Activated naive CD4-positive, alpha-beta T cell treated with anti-CD3 and anti-CD28 coated beads, Interleukin-2, amount 50 U/mL, for 24 hours (primary cell): Measurements from ENCODE around the gene PAK1IP1.
A peak's percentile ranks its signal among the peaks of the same experiment; 100 is the strongest.
"Not testable (repeated sequence)": the region's sequence is repeated elsewhere in the genome, so short reads cannot be mapped to it uniquely, and the experiment has no call there.

Source experiments
- H3K27ac Mint-ChIP-seq: one replicate; pipeline ENCODE4 v1.8.0; 2021; ENCODE audit warnings: mild to moderate bottlenecking, mixed read lengths
- H3K27me3 Mint-ChIP-seq: one replicate; pipeline ENCODE4 v1.8.0; 2021; ENCODE audit warnings: mixed read lengths
- H3K36me3 Mint-ChIP-seq: one replicate; pipeline ENCODE4 v1.8.0; 2021; ENCODE audit warnings: mixed read lengths
- H3K4me1 Mint-ChIP-seq: one replicate; pipeline ENCODE4 v1.8.0; 2021; ENCODE audit warnings: mixed read lengths
- H3K4me3 Mint-ChIP-seq: one replicate; pipeline ENCODE4 v1.8.0; 2021; ENCODE audit warnings: mild to moderate bottlenecking, mixed read lengths
- H3K9me3 Mint-ChIP-seq: one replicate; pipeline ENCODE4 v1.8.0; 2021; ENCODE audit warnings: mixed read lengths

The PAK1IP1 gene

DNA sequence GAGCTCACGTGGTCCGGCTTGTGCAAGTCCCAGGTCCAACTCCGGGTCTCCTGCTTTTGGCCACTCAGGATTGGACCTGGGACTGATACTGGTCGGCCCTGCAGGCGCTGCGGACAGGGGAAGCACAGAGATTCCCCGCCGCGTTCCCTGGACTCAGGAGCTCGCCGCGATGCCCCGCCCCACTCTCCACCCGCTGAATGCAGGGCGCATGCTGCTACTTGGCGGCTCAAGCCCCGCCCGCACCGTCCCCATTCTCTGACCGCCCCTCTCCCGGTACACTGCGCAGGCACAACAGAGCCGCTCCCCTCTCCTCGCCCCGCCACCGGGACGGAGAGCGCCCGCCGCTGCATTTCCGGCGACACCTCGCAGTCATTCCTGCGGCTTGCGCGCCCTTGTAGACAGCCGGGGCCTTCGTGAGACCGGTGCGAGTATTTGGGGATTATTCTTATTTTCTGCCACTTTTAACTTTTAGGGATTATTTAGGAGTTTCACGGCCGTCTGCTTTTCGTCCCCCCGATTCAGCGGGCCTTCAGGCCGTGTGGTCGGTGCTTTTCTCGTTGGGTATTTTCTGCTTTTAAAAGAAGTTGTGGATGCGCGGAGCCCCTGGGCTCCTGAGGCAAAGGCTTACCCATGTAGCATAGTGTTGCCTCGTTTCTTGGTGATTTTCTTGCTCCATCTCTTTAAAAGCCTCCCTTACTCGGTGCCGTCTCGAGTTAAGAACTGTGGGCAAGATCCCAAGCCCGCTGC lies 28.2 kb downstream of the PAK1IP1 start, which contains the start of gene TMEM14C:
TSS of gene TMEM14C (plus strand) at position 251 of the 747 bp plus-strand sequence. CDS start 1,544 bp downstream, outside the sequence.
- Mint-ChIP-seq H3K36me3 (peaks cover 3% of the 10 kb centered on the region), H3K27me3 (no peaks in the 10 kb centered on the region), H3K4me1 (peaks cover 56% of the 10 kb centered on the region), H3K4me3 (peak within 1 kb of the TSS; percentile 96), H3K9me3 (no peaks in the 10 kb centered on the region), H3K27ac (peak within 1 kb of the TSS; percentile 95)

DNA sequence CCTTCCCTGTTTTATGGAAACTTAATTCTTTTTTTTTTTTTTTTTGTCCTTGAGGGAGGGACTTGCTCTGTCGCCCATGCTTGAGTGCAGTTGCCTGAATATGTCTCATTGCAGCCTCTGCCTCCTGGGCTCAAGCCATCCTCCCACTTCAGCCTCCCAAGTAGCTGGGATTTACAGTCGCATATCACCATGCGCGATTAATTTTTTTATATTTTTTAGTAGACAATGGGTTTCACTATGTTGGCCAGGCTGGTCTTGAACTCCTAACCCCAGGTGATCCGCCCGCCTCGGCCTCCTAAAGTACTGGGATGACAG lies 28.8 kb downstream of the PAK1IP1 start:
- peaks cover 4% of the 10 kb centered on the region for H3K36me3 Mint-ChIP-seq
- H3K4me3 Mint-ChIP-seq, result peak overlapping the region; percentile 96
- H3K4me1 Mint-ChIP-seq, result peaks cover 58% of the 10 kb centered on the region
- H3K27ac Mint-ChIP-seq, result peak overlapping the region; percentile 95
- H3K9me3 Mint-ChIP-seq, result no peaks in the 10 kb centered on the region
- H3K27me3 Mint-ChIP-seq, result no peaks in the 10 kb centered on the region

DNA sequence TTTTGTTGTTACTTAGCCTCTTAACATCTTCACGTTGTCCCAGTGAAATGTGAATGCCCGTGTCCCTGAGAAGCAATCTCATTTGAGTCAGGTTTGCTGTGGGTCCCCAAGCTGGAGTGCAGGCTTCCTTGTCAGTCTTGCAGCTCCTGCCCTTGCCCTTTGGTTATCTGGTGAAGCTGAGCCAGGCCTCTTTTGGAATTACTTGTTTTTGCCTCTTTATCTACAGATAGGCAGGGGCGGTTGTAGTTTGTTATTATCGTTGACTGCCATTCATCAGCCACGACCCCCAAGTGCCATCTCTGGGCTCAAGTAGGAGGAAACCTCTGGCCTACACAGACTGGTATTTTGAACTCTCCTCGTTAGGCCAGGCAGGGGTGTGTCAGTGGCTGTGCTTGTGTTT lies 30.3 kb downstream of the PAK1IP1 start:
- Mint-ChIP-seq H3K9me3 (no peaks in the 10 kb centered on the region), H3K4me3 (no peak overlapping the region), H3K4me1 (peaks cover 52% of the 10 kb centered on the region), H3K36me3 (peaks cover 5% of the 10 kb centered on the region), H3K27me3 (no peaks in the 10 kb centered on the region), H3K27ac (no peak overlapping the region)

DNA sequence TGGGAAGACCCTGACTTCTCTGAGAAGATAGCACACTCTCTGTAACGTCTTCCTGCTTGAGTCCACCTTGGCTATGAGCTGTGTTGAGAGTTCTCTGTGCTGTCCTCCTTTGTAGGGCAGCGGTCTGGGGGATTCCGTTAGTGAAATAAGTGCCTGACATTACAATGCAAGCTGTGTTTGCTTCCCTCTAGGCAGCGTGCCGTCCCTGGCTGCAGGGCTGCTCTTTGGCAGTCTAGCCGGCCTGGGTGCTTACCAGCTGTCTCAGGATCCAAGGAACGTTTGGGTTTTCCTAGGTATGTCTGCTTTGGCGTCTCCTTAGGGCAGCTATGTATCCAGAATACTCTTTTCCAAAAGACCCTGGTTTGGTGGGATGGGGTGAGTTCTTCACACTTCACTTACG lies 30.9 kb downstream of the PAK1IP1 start:
- no peak overlapping the region for H3K27ac Mint-ChIP-seq
- H3K36me3 Mint-ChIP-seq, result peaks cover 7% of the 10 kb centered on the region
- no peaks in the 10 kb centered on the region for H3K9me3 Mint-ChIP-seq
- H3K27me3 Mint-ChIP-seq, result no peaks in the 10 kb centered on the region
- H3K4me1 Mint-ChIP-seq, result peaks cover 52% of the 10 kb centered on the region
- no peak overlapping the region for H3K4me3 Mint-ChIP-seq

DNA sequence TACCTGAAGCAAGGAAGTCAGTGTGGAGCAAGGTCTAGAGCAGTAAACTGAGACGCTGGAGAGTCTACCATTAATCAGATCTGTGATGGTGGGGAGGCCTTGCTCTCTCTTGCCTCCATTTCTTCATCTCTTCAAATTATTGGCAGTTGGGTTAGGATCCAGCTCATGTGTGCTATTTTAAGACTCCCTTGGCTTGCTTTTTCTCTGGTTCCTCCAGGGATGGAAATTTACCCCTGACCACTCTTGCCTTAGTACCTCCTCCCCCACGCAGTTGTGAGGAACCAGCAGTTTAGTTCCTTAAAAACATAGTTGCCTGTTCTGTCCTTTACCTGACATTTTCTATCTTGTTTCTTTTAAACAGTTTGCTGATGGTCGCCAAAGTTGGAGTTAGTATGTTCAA lies 35.5 kb downstream of the PAK1IP1 start:
- H3K4me3 Mint-ChIP-seq, result no peak overlapping the region
- H3K4me1 Mint-ChIP-seq, result peaks cover 14% of the 10 kb centered on the region
- H3K27me3 Mint-ChIP-seq, result no peaks in the 10 kb centered on the region
- peaks cover 7% of the 10 kb centered on the region for H3K36me3 Mint-ChIP-seq
- no peaks in the 10 kb centered on the region for H3K9me3 Mint-ChIP-seq
- H3K27ac Mint-ChIP-seq, result no peak overlapping the region

DNA sequence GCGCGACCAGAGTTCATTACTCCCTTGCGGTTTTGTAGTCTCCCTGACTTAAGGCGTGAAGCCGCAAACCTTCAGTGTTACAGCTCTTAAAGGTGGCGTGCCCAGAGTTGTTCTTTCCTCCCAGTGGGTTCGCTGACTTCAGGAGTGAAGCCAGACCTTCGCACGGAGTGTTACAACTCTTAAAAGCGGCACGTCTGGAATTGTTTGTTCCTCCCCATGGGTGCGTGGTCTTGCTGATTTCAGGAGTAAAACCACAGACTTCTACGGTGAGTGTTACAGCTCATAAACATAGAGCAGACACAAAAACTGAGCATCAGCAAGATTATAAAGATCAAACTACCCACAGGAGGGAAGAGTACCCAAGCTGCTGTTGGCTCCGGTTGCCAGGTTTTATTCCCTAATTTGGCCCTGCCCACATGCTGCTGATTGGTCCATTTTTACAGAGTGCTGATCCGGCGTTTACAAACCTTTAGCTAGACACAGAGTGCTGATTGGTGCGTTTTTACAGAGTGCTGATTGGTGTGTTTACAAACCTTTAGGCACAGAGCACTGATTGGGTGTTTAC lies 38.5 kb downstream of the PAK1IP1 start:
- Mint-ChIP-seq H3K4me1 (no peaks in the 10 kb centered on the region), H3K36me3 (peaks cover 2% of the 10 kb centered on the region), H3K4me3 (no peak overlapping the region), H3K27me3 (no peaks in the 10 kb centered on the region), H3K9me3 (no peaks in the 10 kb centered on the region), H3K27ac (peak overlapping the region; percentile 53)

DNA sequence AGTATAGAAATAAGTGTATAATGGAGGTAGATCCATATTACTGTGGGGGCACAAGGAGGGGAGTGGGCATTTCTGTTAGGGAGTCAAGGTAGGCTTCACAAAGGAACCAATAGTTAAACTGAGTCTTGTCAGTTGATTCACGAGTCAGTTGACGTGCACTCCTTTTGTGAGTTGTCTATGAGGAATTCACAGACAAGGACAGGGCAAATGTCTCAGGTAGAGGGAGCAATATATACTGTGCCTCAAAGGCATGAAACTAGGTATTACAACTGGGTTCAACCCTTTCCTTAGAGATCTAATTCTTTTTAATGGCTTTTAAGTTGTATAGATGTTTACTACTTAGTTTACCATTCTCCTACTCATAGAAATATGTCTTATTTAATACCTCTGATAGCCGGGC lies 39.1 kb downstream of the PAK1IP1 start:
- Mint-ChIP-seq H3K4me3 (no peak overlapping the region), H3K27ac (peak overlapping the region; percentile 53), H3K27me3 (no peaks in the 10 kb centered on the region), H3K9me3 (no peaks in the 10 kb centered on the region), H3K36me3 (peaks cover 2% of the 10 kb centered on the region), H3K4me1 (no peaks in the 10 kb centered on the region)

DNA sequence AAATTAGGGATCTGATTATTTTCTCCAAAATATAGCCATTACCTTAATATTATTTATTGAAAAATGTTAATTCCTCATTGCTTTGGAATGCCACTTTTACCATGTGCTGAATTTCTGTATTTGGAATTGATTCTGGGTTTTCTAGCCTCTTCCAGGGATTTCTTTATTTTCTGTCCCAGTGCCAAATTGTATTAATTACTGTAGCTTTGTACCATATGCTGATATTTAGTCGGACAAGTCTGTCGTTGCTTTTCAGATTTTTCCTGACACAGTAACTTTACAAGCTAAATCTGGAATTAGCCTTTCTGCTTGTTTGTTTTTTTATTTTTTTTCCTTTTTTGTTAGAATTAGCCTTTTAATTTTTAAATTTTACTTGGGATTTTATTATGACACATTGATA lies 42.0 kb downstream of the PAK1IP1 start:
- H3K4me1 Mint-ChIP-seq, result no peaks in the 10 kb centered on the region
- H3K36me3 Mint-ChIP-seq, result no peaks in the 10 kb centered on the region
- no peak overlapping the region for H3K4me3 Mint-ChIP-seq
- H3K27me3 Mint-ChIP-seq, result no peaks in the 10 kb centered on the region
- no peaks in the 10 kb centered on the region for H3K9me3 Mint-ChIP-seq
- H3K27ac Mint-ChIP-seq, result no peak overlapping the region

DNA sequence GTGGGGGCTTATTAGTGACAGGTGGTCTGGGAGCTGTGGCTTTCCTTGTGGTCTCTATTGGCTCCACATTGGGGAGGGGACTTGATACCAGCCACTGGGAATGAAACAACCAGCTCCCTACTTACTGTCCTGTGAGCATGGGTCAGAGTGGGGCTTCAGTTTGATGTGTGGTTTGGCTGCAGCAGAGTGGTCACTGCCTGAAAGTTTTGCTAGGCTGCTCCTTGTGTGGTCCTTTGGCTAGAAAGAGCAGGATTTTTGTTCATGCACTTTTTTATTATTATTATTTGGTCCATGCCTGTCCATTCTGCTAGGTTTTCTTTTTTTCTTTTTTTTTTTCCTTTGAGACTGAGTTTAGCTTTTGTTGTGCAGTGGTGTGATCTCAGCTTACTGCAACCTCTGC lies 45.3 kb downstream of the PAK1IP1 start:
- no peaks in the 10 kb centered on the region for H3K9me3 Mint-ChIP-seq
- no peaks in the 10 kb centered on the region for H3K36me3 Mint-ChIP-seq
- no peak overlapping the region for H3K4me3 Mint-ChIP-seq
- H3K4me1 Mint-ChIP-seq, result no peaks in the 10 kb centered on the region
- H3K27ac Mint-ChIP-seq, result no peak overlapping the region
- no peaks in the 10 kb centered on the region for H3K27me3 Mint-ChIP-seq

DNA sequence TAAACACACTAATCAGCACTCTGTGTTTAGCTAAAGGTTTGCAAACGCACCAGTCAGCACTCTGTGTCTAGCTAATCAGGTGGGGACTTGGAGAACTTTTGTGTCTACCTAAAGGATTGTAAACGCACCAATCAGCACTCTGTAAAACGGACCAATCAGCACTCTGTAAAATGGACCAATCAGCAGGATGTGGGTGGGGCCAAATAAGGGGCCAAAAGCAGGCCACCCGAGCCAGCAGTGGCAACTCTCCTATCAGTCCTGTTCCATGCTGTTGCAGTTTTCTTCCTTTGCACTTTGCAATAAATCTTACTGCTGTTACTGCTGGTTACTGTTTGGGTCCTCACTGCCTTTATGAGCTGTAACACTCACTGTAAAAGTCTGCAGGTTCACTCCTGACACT lies 46.9 kb downstream of the PAK1IP1 start:
- H3K36me3 Mint-ChIP-seq, H3K27ac Mint-ChIP-seq, H3K27me3 Mint-ChIP-seq, H3K4me3 Mint-ChIP-seq, H3K9me3 Mint-ChIP-seq, H3K4me1 Mint-ChIP-seq: not testable (repeated sequence)

DNA sequence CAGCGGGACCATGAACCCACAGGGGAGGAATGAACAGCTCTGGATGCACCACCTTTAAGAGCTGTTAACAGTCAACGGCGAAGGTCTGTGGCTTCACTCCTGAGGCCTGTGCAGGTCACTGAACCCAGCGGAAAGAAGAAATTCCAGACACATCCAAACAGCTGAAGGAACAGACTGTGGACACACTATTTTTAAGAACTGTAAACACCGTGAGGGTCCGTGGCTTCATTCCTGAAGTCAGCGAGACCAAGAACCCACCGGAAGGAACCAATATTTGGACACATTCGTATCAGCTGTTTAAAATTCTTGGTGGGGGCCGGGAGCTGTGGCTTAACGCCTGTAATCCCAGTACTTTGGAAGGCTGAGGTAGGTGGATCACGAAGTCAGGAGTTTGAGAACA lies 47.5 kb downstream of the PAK1IP1 start:
- Mint-ChIP-seq H3K27me3 (no peaks in the 10 kb centered on the region), H3K27ac (no peak overlapping the region), H3K4me3 (no peak overlapping the region), H3K9me3 (no peaks in the 10 kb centered on the region), H3K4me1 (peaks cover 11% of the 10 kb centered on the region), H3K36me3 (no peaks in the 10 kb centered on the region)

DNA sequence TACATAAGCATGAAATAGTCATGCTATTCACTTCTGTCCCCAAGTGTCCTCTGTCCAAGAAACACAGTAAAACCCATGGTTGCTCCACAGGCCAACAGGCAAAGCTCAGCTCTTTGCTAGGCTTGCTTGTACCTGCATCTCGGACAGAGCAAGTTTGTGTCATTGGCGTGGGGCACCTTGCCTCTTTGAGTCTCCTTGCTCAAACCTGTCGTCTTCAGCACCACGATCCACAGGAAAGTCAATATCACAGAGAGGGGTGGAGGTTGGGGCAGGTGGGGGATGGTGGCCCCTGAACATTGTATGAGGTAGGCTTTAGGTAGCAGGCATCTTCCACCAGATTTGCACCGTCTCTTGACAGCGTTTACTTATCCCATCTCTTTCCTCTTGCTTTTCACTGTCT lies 48.7 kb downstream of the PAK1IP1 start:
- Mint-ChIP-seq H3K27ac (no peak overlapping the region), H3K4me1 (peaks cover 12% of the 10 kb centered on the region), H3K4me3 (no peak overlapping the region), H3K9me3 (no peaks in the 10 kb centered on the region), H3K27me3 (no peaks in the 10 kb centered on the region), H3K36me3 (no peaks in the 10 kb centered on the region)

DNA sequence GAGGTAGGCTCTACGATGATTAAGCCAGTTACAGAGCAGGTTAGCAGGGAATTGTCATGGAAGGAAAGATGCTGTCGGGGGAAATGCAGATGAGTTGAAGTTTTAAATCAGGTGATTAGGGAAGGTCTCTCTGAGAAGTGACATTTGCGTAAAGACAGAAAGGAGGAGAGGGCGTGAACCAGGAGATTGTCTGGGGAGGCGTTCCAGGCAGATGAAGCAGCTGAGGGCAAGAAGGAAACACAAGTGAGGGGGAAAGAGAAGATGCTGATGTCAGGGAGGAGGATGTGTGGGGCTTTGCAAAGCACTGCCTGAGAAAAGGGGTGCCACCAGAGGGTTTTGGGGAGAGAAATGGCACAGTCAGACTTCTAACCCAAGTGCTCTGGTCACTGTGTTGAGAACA lies 50.3 kb downstream of the PAK1IP1 start:
- Mint-ChIP-seq H3K4me1 (peaks cover 28% of the 10 kb centered on the region), H3K36me3 (no peaks in the 10 kb centered on the region), H3K27me3 (no peaks in the 10 kb centered on the region), H3K27ac (no peak overlapping the region), H3K9me3 (no peaks in the 10 kb centered on the region), H3K4me3 (no peak overlapping the region)

DNA sequence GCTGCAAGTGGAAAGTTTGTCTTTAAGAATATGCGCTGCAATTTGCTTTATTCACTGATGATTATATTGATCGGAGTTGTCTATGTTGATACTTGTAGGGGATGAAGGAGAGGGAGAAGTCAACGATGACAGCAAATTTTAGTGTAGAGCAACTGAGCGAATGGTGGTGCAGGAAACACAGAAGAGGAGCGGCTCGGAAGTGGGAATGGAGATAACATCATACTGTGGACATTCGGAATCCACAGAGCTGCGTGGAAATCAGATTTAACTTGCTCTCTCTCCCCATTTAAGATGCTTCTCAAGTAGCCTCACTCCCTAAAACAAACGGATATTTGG lies 52.1 kb downstream of the PAK1IP1 start:
- H3K36me3 Mint-ChIP-seq, result no peaks in the 10 kb centered on the region
- no peaks in the 10 kb centered on the region for H3K9me3 Mint-ChIP-seq
- peak overlapping the region; percentile 84 for H3K27ac Mint-ChIP-seq
- H3K4me1 Mint-ChIP-seq, result peaks cover 44% of the 10 kb centered on the region
- peak overlapping the region; percentile 91 for H3K4me3 Mint-ChIP-seq
- H3K27me3 Mint-ChIP-seq, result no peaks in the 10 kb centered on the region

DNA sequence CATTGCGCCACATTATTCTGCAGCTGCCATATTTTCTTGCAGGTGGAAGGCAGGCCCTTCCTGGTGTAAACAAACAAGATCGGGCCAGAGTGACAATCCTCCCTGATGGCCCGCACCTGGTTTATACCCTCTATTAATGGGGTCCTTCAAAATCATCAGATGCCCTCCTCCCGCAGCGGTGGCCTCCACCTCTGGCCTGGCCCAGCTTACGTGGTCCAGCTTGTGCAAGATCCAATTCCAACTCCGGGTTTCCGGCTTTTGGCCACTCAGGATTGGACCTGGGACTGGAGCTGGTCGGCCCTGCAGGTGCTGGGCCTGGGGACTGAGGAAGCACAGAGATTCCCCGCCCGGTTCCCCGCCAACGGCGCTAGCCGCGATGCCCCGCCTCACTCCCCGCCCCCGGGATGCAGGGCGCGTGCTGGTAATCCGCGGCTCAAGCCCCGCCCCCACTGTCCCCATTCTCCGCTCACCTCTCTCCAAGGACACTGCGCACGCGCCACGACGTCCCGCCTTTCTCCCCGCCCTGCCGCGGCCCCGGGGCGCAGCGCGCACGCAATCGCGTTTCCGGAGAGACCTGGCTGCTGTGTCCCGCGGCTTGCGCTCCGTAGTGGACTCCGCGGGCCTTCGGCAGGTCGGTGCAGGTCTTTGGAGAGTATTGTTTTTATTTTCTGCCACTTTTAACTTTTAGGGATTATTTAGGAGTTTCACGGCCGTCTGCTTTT lies 52.6 kb downstream of the PAK1IP1 start, which contains the start of gene TMEM14B:
TSS of gene TMEM14B (plus strand) at position 555 of the 722 bp plus-strand sequence. CDS start 1,441 bp downstream, outside the sequence.
- no peaks in the 10 kb centered on the region for H3K9me3 Mint-ChIP-seq
- peaks cover 48% of the 10 kb centered on the region for H3K4me1 Mint-ChIP-seq
- H3K27me3 Mint-ChIP-seq, result no peaks in the 10 kb centered on the region
- H3K27ac Mint-ChIP-seq, result peak within 1 kb of the TSS; percentile 84
- H3K4me3 Mint-ChIP-seq, result peak within 1 kb of the TSS; percentile 91
- H3K36me3 Mint-ChIP-seq, result no peaks in the 10 kb centered on the region

DNA sequence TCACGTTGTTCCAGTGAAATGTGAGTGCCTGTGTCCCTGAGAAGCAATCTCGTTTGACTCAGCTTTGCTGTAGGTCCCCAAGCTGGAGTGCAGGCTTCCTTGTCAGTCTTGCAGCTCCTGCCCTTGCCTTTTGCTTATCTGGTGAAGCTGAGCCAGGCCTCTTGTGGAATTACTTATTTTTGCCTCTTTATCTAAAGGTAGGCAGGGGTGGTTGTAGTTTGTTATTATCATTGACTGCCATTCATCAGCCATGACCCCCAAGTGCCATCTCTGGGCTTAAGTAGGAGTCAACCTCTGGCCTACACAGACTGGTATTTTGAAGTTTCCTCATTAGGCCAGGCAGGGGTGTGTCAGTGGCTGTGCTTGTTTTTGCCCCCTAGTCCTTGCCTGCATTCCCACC lies 55.0 kb downstream of the PAK1IP1 start:
- H3K27ac Mint-ChIP-seq, result no peak overlapping the region
- H3K36me3 Mint-ChIP-seq, result peaks cover 10% of the 10 kb centered on the region
- no peaks in the 10 kb centered on the region for H3K9me3 Mint-ChIP-seq
- H3K4me3 Mint-ChIP-seq, result peak overlapping the region; percentile 91
- no peaks in the 10 kb centered on the region for H3K27me3 Mint-ChIP-seq
- peaks cover 64% of the 10 kb centered on the region for H3K4me1 Mint-ChIP-seq
